ENCODE measurements around the gene CTAGE4.
A peak's percentile ranks its signal among the peaks of the same experiment; 100 is the strongest.
"Not testable (repeated sequence)": the region's sequence is repeated elsewhere in the genome, so short reads cannot be mapped to it uniquely, and the experiment has no call there.

- TF ChIP-seq, protein P1, sequence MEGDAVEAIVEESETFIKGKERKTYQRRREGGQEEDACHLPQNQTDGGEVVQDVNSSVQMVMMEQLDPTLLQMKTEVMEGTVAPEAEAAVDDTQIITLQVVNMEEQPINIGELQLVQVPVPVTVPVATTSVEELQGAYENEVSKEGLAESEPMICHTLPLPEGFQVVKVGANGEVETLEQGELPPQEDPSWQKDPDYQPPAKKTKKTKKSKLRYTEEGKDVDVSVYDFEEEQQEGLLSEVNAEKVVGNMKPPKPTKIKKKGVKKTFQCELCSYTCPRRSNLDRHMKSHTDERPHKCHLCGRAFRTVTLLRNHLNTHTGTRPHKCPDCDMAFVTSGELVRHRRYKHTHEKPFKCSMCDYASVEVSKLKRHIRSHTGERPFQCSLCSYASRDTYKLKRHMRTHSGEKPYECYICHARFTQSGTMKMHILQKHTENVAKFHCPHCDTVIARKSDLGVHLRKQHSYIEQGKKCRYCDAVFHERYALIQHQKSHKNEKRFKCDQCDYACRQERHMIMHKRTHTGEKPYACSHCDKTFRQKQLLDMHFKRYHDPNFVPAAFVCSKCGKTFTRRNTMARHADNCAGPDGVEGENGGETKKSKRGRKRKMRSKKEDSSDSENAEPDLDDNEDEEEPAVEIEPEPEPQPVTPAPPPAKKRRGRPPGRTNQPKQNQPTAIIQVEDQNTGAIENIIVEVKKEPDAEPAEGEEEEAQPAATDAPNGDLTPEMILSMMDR (IDR thresholded peaks at IDR 0.05 in 8 of 11, conservative IDR thresholded peaks at IDR 0.05 in 3 of 11): peak; percentile 29 to 65 (median 52)
- TF ChIP-seq POLR2A (IDR thresholded peaks at IDR 0.05): not testable (repeated sequence)
Measured at GRCh38 chr7:144178380-144179164, 4.7 kb upstream of the CTAGE4 start.
